GM12865 (cell line): ENCODE measurements around the gene UBE2G2.

Source experiments
- DNase-seq: peaks from one replicate; pipeline ENCODE4 v3.0.0; 2010; ENCODE audit warnings: low read depth
- H3K4me3 ChIP-seq: 2 replicates; pipeline ENCODE4 v1.5.1; 2011; ENCODE audit warnings: mild to moderate bottlenecking, low read depth, low read length, control low read depth
- TF ChIP-seq, protein P1 (sequence below): IDR thresholded peaks from 2 replicates; pipeline ENCODE4 v1.5.1; 2011; ENCODE audit warnings: low read length, control low read depth, low read depth, inconsistent platforms; ENCODE audit not compliant: insufficient read depth; ENCODE audit errors: missing control alignments

UBE2G2 gene

DNA sequence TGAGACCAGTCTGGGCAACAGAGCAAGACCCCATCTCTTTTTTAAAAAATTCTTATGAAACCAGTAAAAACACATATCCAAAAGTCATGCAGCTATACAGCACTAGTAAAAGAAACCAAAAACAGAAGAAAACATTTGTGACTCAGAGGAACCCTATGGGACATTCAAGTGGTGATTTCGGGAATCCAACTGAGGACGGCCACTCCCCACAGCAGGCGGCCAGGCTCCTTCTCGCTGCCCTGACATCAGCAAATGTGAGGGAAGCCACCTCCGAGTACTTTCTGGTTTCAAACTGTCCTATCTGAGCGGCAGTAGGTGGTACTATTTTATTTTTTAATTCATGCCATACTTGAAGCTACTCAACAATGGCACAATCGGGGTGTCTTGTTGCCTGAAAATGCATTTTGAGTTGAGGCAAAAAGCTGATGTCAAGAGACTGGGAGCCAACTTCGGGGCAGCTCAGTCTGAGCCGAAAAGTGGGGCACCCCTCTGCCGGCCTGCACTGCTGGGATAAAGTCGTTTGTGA lies 12.9 kb upstream of the UBE2G2 start:
- TF ChIP-seq, protein P1, sequence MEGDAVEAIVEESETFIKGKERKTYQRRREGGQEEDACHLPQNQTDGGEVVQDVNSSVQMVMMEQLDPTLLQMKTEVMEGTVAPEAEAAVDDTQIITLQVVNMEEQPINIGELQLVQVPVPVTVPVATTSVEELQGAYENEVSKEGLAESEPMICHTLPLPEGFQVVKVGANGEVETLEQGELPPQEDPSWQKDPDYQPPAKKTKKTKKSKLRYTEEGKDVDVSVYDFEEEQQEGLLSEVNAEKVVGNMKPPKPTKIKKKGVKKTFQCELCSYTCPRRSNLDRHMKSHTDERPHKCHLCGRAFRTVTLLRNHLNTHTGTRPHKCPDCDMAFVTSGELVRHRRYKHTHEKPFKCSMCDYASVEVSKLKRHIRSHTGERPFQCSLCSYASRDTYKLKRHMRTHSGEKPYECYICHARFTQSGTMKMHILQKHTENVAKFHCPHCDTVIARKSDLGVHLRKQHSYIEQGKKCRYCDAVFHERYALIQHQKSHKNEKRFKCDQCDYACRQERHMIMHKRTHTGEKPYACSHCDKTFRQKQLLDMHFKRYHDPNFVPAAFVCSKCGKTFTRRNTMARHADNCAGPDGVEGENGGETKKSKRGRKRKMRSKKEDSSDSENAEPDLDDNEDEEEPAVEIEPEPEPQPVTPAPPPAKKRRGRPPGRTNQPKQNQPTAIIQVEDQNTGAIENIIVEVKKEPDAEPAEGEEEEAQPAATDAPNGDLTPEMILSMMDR = no peak
- H3K4me3 ChIP-seq = no peak overlapping the region
- no peak for DNase-seq

DNA sequence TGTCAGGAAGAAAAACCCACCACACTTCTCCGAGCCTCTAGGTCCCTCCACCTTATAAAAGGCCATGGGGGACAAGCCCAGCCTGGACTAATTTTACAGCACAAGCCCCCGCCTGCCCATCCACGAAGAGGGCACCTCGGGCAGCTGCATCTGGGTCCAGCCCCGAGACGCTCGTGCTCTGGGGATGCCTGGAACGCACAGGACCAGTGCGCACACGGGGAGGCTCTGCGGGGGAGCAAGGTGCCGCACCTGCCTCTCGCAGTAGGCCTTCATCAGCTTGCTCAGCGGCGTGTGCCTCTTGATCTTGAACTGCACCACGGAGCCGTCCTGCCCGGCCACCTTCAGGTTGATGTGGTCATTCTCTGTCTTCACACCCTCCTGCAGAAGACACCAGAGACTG lies 12.1 kb upstream of the UBE2G2 start:
- no peak overlapping the region for H3K4me3 ChIP-seq
- TF ChIP-seq, protein P1 = no peak
- DNase-seq = no peak

DNA sequence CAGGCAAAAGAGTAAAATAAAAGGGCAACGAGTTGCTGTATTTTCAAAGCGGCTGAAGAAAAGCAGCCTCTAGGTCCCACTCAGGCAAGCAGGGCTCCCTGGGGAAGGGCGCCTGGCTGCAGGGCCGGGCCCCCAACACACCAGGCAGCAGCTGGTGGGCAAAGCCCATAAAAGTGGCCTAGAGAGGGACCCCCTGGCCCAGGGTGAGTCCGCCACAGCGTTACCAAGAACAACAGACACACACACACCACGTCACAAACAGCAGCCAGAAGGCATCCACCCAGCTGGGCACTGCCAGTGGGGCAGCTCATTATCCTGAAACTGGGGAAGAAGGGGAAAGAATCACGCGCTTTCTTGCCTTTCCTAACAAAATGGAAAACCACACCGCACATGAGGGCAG lies 11.5 kb upstream of the UBE2G2 start:
- no peak for DNase-seq
- H3K4me3 ChIP-seq = no peak overlapping the region
- TF ChIP-seq, protein P1 = no peak

DNA sequence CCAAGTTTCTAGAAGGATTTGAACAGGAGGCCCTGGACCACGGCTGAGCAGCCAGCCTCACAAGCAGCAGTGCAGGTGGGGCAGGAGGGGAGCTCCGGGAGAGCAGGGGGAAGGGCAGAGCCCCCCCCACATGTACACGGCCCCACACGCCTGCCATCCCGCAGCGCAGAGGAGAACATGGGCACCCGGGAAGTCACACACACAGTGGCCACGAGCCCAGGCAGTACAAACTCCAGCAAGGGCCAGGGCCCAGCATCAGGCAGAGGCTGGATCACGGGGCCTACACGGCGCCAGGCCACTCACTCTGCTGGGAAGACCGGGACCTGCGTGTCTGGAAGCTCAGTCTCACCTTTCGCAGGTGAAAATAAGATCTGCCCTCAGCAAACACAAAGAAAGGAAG lies 11.0 kb upstream of the UBE2G2 start:
- DNase-seq = no peak
- TF ChIP-seq, protein P1 = no peak
- no peak overlapping the region for H3K4me3 ChIP-seq

DNA sequence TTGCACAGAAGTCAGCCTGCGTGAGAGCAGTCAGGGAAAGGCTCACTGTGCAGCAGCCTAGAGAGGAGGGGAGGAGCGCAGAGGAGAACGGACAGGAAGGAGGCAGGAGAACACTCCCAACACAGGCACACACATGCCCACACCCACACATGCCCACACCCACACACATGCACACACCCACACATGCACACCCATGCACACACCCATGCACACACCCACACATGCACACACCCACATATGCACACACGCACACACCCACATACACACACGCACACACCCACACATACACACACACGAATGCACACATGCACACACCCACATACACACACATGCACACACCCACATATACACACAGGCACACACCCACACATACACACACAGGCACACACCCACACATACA lies 9.2 kb upstream of the UBE2G2 start:
- no peak for DNase-seq
- TF ChIP-seq, protein P1 = no peak
- H3K4me3 ChIP-seq = no peak overlapping the region

DNA sequence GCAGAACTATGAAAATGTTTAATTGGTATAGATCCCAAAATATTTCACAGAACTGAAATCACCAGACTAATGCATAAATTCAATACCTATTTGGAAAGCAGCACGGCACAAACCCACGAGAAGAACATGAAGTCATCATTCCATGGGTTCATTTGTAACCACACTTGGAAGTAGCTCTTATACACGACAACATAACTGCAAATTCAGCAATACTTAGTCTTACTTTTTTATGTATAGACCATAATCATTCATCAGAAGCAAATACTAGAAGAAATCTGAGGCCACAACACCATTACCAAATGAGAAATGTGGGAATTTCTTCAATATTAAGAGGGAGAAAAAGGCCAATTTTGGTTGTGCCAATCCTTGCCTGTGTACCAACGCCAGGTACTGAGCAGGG lies 4.2 kb upstream of the UBE2G2 start:
- DNase-seq = no peak
- TF ChIP-seq, protein P1 = no peak
- no peak overlapping the region for H3K4me3 ChIP-seq

DNA sequence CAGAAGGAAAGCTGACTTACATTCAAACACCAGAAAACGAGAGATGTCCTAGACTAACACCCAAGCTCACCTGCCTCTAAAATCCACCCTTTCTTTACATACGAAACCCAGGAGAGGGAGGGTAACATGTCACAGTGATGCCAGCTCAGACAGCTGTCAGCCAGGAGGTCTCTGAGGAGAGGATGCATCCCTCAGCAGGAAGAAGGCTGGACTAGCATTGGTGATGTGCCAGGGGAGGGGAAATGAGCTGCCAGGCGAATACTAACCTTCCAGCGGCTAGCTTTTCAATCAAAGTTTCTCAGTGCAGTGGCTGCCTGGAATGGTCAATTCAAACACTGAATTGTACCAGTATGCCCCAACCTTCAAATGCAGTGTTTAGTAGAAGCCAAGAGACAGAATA lies 3.6 kb upstream of the UBE2G2 start:
- H3K4me3 ChIP-seq = no peak overlapping the region
- no peak for DNase-seq
- TF ChIP-seq, protein P1 = no peak
